Natural killer cell (primary cell): ENCODE data around the gene PRKRIP1. TPM values are rescaled to one million over a fixed set of nuclear protein-coding genes. Genes with fewer than 3 reads are reported as not detected.

Experiments
- ATAC-seq, 3 donors: fragments of 150-1000 bp in 2 of 3; fragments of 200-7000 bp in 1 of 3; cut with Tn5 transposase; 1 replicate in 1 of 3; 2 replicates in 2 of 3; pipeline ENCODE4 v1.10.0; 2021; ENCODE audit warnings: mild to moderate bottlenecking in 2 of 3, moderate library complexity in 2 of 3
- DNase-seq, 2 donors: peaks; one replicate each; pipeline versions ENCODE4 v3.0.0 to v3.0.0-alpha.2; 2013 to 2021; ENCODE audit warnings: mixed read lengths in 1 of 2
- H3K27ac ChIP-seq: one replicate; pipeline ENCODE4 v1.5.1; 2013; ENCODE audit warnings: mild to moderate bottlenecking, low read length
- H3K27me3 ChIP-seq: one replicate; pipeline ENCODE4 v1.6.1; 2013; ENCODE audit warnings: low read length; ENCODE audit not compliant: control insufficient read depth, insufficient read depth
- H3K36me3 ChIP-seq: one replicate; pipeline ENCODE4 v1.6.1; 2013; ENCODE audit warnings: low read length; ENCODE audit not compliant: control insufficient read depth, insufficient read depth
- H3K4me1 ChIP-seq: one replicate; pipeline ENCODE4 v1.6.1; 2013; ENCODE audit warnings: low read length; ENCODE audit not compliant: control insufficient read depth, insufficient read depth
- H3K4me3 ChIP-seq: one replicate; pipeline ENCODE4 v1.5.1; 2013; ENCODE audit warnings: low read length
- H3K9me3 ChIP-seq: one replicate; pipeline ENCODE4 v1.6.1; 2013; ENCODE audit warnings: low read length; ENCODE audit not compliant: control insufficient read depth, insufficient read depth
- H3K27ac Mint-ChIP-seq, 2 donors: one replicate each; pipeline ENCODE4 v1.8.0; 2022; ENCODE audit warnings: mild to moderate bottlenecking in 2 of 2, mixed read lengths in 2 of 2, moderate library complexity in 1 of 2
- H3K27me3 Mint-ChIP-seq, 2 donors: one replicate each; pipeline ENCODE4 v1.8.0; 2022; ENCODE audit warnings: low read depth in 2 of 2, mixed read lengths in 2 of 2
- H3K36me3 Mint-ChIP-seq: one replicate; pipeline ENCODE4 v1.8.0; 2022; ENCODE audit warnings: mixed read lengths
- H3K4me1 Mint-ChIP-seq, 2 donors: one replicate each; pipeline ENCODE4 v1.8.0; 2022; ENCODE audit warnings: mixed read lengths in 2 of 2
- H3K4me3 Mint-ChIP-seq: one replicate; pipeline ENCODE4 v1.8.0; 2022; ENCODE audit warnings: mild to moderate bottlenecking, moderate library complexity, mixed read lengths
- H3K9me3 Mint-ChIP-seq, 2 donors: one replicate each; pipeline ENCODE4 v1.8.0; 2022; ENCODE audit warnings: mixed read lengths in 2 of 2
- WGBS: methylation state at CpG from one replicate; pipeline ENCODE4 v1.1.7; 2013; ENCODE audit warnings: missing lambda C conversion rate; ENCODE audit not compliant: insufficient coverage; 5-methylcytosine and 5-hydroxymethylcytosine counted together
- intact Hi-C: fragments of 100-400 bp; cut with micrococcal nuclease; formaldehyde crosslinking; loops from one replicate; pipeline ENCODE4 v1.14.2; 2022
- total RNA-seq, 4 donors: library from RNA; stranded (reverse); fragments of 120-200 nt in 1 of 4; gene quantifications; one replicate each; pipeline versions ENCODE4 v1.2.3 to v1.2.4, GENCODE V29; 2013 to 2022
- TF ChIP-seq, protein P1 (sequence below): fragments of 200-600 bp; IDR thresholded peaks from one replicate; pipeline ENCODE4 v1.8.0; 2022; ENCODE audit warnings: antibody characterized with exemption

The PRKRIP1 gene
- total RNA-seq, 3 donors from 2014 or later (not counting 1 experiment from before 2014, with no cell fraction given): 38.2 to 44.2 (median 39.5) TPM

DNA sequence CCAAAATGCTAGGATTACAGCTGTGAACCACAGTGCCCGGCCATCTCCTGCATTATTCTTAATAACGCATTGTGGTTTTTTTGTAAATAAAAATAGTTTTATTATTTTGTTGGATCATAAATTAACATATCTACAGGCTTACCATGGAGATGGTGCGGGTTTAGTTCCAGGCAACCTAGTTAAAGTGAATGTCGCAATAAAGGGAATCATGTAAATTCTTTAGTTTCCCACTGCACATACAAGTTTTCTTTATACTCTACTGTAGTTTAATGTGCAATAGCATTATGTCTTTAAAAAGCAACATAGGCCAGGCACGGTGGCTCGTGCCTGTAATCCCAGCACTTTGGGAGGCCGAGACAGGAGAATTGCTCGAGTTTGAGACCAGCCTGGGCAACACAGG lies 2.4 kb downstream of the PRKRIP1 start:
- peaks cover 22% of the 10 kb centered on the region for H3K4me1 ChIP-seq
- no peak overlapping the region for H3K4me3 ChIP-seq
- 97% methylated on average over 5 of the region's 8 CpGs for WGBS
- intact Hi-C loops: no loop called here
- H3K9me3 ChIP-seq: no peaks in the 10 kb centered on the region
- H3K27me3 ChIP-seq: no peaks in the 10 kb centered on the region
- peaks cover 18 to 21% of the 10 kb centered on the region in 2 donors for H3K4me1 Mint-ChIP-seq
- DNase-seq (no peak), ATAC-seq (no peak)
- no peak overlapping the region for H3K27ac ChIP-seq
- no peaks in the 10 kb centered on the region for H3K27me3 Mint-ChIP-seq
- no peak overlapping the region for H3K4me3 Mint-ChIP-seq
- peaks cover 8% of the 10 kb centered on the region for H3K36me3 Mint-ChIP-seq
- TF ChIP-seq, protein P1, sequence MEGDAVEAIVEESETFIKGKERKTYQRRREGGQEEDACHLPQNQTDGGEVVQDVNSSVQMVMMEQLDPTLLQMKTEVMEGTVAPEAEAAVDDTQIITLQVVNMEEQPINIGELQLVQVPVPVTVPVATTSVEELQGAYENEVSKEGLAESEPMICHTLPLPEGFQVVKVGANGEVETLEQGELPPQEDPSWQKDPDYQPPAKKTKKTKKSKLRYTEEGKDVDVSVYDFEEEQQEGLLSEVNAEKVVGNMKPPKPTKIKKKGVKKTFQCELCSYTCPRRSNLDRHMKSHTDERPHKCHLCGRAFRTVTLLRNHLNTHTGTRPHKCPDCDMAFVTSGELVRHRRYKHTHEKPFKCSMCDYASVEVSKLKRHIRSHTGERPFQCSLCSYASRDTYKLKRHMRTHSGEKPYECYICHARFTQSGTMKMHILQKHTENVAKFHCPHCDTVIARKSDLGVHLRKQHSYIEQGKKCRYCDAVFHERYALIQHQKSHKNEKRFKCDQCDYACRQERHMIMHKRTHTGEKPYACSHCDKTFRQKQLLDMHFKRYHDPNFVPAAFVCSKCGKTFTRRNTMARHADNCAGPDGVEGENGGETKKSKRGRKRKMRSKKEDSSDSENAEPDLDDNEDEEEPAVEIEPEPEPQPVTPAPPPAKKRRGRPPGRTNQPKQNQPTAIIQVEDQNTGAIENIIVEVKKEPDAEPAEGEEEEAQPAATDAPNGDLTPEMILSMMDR: no peak
- no peak overlapping the region for H3K27ac Mint-ChIP-seq
- H3K9me3 Mint-ChIP-seq: no peaks in the 10 kb centered on the region
- peaks cover 32% of the 10 kb centered on the region for H3K36me3 ChIP-seq

DNA sequence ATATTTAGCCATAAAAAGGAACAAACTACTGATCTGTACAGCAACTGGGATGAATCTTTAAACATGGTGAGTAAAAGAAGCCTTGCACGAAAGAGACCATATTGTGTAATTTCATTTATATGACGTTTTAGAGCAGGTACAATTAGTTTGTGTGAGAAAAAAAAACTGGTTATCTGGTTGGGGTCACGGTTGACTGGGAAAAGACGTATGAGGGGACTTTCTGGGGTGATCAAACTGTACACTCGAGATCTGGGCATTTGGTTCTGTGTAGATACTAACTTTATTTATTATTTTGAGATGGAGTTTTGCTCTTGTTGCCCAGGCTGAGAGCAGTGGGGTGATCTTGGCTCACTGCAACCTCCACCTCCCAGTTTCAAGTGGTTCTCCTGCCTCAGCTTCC lies 4.2 kb downstream of the PRKRIP1 start:
- Histone ChIP-seq H3K9me3 (no peaks in the 10 kb centered on the region), H3K27ac (no peak overlapping the region), H3K4me3 (no peak overlapping the region), H3K36me3 (peaks cover 43% of the 10 kb centered on the region), H3K4me1 (peaks cover 25% of the 10 kb centered on the region), H3K27me3 (no peaks in the 10 kb centered on the region)
- no peaks in the 10 kb centered on the region for H3K9me3 Mint-ChIP-seq
- intact Hi-C loops: no loop called here
- no peaks in the 10 kb centered on the region for H3K27me3 Mint-ChIP-seq
- no peak for ATAC-seq
- 91% methylated on average over 5 of the region's 5 CpGs for WGBS
- H3K4me1 Mint-ChIP-seq: peaks cover 27 to 34% of the 10 kb centered on the region in 2 donors
- H3K36me3 Mint-ChIP-seq: peaks cover 8% of the 10 kb centered on the region
- no peak overlapping the region for H3K4me3 Mint-ChIP-seq
- DNase-seq: no peak
- no peak overlapping the region for H3K27ac Mint-ChIP-seq
- TF ChIP-seq, protein P1: no peak

DNA sequence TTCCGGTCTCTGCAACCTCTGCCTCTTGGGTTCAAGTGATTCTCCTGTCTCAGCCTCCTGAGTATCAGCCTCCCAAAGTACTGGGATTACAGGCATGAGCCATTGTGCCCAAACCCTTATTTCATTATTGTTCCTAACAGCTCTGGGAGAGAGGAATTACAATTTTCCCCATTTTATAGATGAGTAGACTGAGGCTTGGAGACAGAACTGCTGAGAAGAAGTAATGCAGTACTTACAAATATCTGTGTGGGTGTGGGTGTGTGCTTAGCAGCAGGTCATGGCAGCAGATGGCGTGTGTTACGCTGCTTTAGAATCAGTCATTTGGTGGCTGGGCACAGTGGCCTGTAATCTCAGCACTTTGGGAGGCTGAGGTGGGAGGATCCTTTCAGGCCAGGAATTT lies 7.4 kb downstream of the PRKRIP1 start:
- H3K27me3 ChIP-seq: no peaks in the 10 kb centered on the region
- H3K4me3 ChIP-seq: no peak overlapping the region
- H3K9me3 ChIP-seq: no peaks in the 10 kb centered on the region
- peaks cover 67% of the 10 kb centered on the region for H3K36me3 ChIP-seq
- peaks cover 9 to 23% of the 10 kb centered on the region in 2 donors for H3K4me1 Mint-ChIP-seq
- ATAC-seq (no peak), DNase-seq (no peak)
- TF ChIP-seq, protein P1: no peak
- peaks cover 8% of the 10 kb centered on the region for H3K36me3 Mint-ChIP-seq
- no peak overlapping the region for H3K27ac ChIP-seq
- peaks cover 10% of the 10 kb centered on the region for H3K4me1 ChIP-seq
- H3K27me3 Mint-ChIP-seq: no peaks in the 10 kb centered on the region
- H3K4me3 Mint-ChIP-seq: no peak overlapping the region
- H3K9me3 Mint-ChIP-seq: no peaks in the 10 kb centered on the region
- WGBS: 93% methylated on average over 3 of the region's 3 CpGs
- intact Hi-C loops: no loop called here
- H3K27ac Mint-ChIP-seq: peak overlapping the region in 1 of 2 donors; percentile 58
